Lung (tissue), 12 donors: ENCODE results near the gene ITGA11. TPM values are rescaled to one million over a fixed set of nuclear protein-coding genes. Genes with fewer than 3 reads are reported as not detected.

ENCODE experiments used
- ATAC-seq: fragments of 200-7000 bp; cut with Tn5 transposase; one replicate; pipeline ENCODE4 v1.9.1; 2020; ENCODE audit warnings: moderate number of reproducible peaks; ENCODE audit not compliant: insufficient read depth, low FRiP score
- DNase-seq, 3 donors: peaks; one replicate each; pipeline ENCODE4 v3.0.0-alpha.2; 2013 to 2017
- H3K27ac ChIP-seq, 2 donors: one replicate each; pipeline ENCODE4 v1.5.1; 2013; ENCODE audit warnings: mild to moderate bottlenecking in 2 of 2, moderate library complexity in 2 of 2, control low read depth in 1 of 2, inconsistent platforms in 1 of 2, low read depth in 1 of 2, low read length in 1 of 2
- H3K27me3 ChIP-seq, 3 donors: one replicate each; pipeline ENCODE4 v1.5.1; 2013; ENCODE audit warnings: low read length in 2 of 3; ENCODE audit not compliant: control insufficient read depth in 3 of 3, insufficient read depth in 3 of 3
- H3K36me3 ChIP-seq, 4 donors: one replicate each; pipeline ENCODE4 v1.5.1; 2013; ENCODE audit warnings: low read length in 4 of 4, mild to moderate bottlenecking in 1 of 4, moderate library complexity in 1 of 4; ENCODE audit not compliant: control insufficient read depth in 4 of 4, insufficient read depth in 4 of 4
- H3K4me1 ChIP-seq, 5 donors: one replicate each; pipeline ENCODE4 v1.5.1; 2013; ENCODE audit warnings: low read length in 5 of 5, mild to moderate bottlenecking in 2 of 5, moderate library complexity in 1 of 5; ENCODE audit not compliant: control insufficient read depth in 5 of 5, insufficient read depth in 5 of 5
- H3K4me3 ChIP-seq: one replicate; pipeline ENCODE4 v1.5.1; 2013; ENCODE audit warnings: mild to moderate bottlenecking, control low read depth, moderate library complexity
- H3K9ac ChIP-seq, 2 donors: one replicate each; pipeline ENCODE4 v1.5.1; 2013; ENCODE audit warnings: low read length in 2 of 2, control low read depth in 1 of 2; ENCODE audit not compliant: insufficient read depth in 1 of 2
- H3K9me3 ChIP-seq, 4 donors: one replicate each; pipeline ENCODE4 v1.5.1; 2013; ENCODE audit warnings: low read length in 3 of 4, mild to moderate bottlenecking in 1 of 4, moderate library complexity in 1 of 4; ENCODE audit not compliant: control insufficient read depth in 4 of 4, insufficient read depth in 3 of 4
- WGBS, 2 donors: extraction: QIAGEN DNeasy Blood & Tissue Kit; methylation state at CpG; one replicate each; pipeline ENCODE4 v1.1.7; 2013; 5-methylcytosine and 5-hydroxymethylcytosine counted together
- polyA plus RNA-seq, 2 donors: library from polyadenylated mRNA; stranded (reverse); fragments of 200-250 nt; gene quantifications; one replicate each; pipeline ENCODE4 v1.2.1, GENCODE V29; 2013
- total RNA-seq, 2 donors: library from RNA; depleted of rRNA in 1 of 2; stranded (reverse); fragments of >200 nt in 1 of 2; gene quantifications; one replicate each; pipeline ENCODE4 v1.2.1, GENCODE V29; 2014 to 2021
- TF ChIP-seq, protein P1 (sequence below): IDR thresholded peaks from 2 replicates; pipeline ENCODE4 v1.5.1; 2012; ENCODE audit warnings: mild to moderate bottlenecking; ENCODE audit errors: control extremely low read depth, extremely low read depth
- donor health status: control.
- donor health status: control.
- donor health status: Bipolar disorder and iron deficiency.
- donor health status: healthy.
- donor health status: DM: yes; HTN: yes; CAD: no.

Gene ITGA11
- total and polyA plus RNA-seq, 4 donors: 0.35 to 1.8 (median 1.0) TPM

DNA sequence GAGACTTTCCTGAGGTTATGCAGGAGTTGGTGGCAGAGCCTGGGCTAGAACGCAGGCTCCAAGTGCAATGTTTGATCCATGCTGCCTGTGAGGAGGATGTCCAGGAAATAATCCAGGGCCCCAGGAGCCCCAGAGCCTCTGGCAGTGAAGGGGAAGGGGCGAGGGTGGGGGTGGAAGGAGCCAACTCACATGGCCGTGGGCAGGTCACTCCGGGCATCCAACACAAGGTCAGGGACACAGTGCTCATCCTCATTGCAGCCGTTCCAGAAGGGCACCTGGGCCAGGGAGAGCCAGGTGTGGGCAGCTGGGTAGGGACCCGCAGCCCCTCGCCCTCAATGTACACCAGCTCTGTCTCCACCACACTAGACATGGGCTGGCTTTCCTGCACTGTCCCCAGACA, 110.7 kb downstream of the ITGA11 start:
- H3K36me3 ChIP-seq: no peaks in the 10 kb centered on the region
- H3K27me3 ChIP-seq: no peaks in the 10 kb centered on the region
- ATAC-seq: no peak
- H3K9ac ChIP-seq: no peak overlapping the region
- TF ChIP-seq, protein P1, sequence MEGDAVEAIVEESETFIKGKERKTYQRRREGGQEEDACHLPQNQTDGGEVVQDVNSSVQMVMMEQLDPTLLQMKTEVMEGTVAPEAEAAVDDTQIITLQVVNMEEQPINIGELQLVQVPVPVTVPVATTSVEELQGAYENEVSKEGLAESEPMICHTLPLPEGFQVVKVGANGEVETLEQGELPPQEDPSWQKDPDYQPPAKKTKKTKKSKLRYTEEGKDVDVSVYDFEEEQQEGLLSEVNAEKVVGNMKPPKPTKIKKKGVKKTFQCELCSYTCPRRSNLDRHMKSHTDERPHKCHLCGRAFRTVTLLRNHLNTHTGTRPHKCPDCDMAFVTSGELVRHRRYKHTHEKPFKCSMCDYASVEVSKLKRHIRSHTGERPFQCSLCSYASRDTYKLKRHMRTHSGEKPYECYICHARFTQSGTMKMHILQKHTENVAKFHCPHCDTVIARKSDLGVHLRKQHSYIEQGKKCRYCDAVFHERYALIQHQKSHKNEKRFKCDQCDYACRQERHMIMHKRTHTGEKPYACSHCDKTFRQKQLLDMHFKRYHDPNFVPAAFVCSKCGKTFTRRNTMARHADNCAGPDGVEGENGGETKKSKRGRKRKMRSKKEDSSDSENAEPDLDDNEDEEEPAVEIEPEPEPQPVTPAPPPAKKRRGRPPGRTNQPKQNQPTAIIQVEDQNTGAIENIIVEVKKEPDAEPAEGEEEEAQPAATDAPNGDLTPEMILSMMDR: no peak
- H3K27ac ChIP-seq: no peak overlapping the region
- H3K4me1 ChIP-seq: no peaks in the 10 kb centered on the region
- DNase-seq: no peak
- 85 to 89% methylated on average over 7 of the region's 7 CpGs for WGBS, 2 donors
- H3K4me3 ChIP-seq: no peak overlapping the region
- no peaks in the 10 kb centered on the region for H3K9me3 ChIP-seq

DNA sequence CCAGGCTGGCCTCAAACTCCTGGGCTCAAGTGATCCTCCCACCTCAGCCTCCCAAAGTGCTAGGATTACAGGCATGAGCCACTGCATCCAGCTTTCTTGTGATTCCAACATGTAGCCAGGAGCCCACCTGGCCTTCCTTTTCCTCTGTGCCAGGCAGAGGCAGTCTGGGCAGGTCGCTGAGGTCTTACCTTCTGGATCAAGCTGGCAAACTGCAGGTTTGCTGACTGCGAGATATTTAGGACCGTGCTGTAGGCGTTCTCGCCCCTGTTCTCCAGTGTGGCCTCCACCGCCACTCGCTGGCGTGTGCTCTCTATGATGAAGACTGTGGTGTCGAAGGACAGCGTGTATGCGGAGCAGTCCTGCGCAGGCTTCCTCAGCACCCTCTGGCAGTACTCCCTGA, 112.0 kb downstream of the ITGA11 start:
- ATAC-seq: no peak
- no peak overlapping the region for H3K9ac ChIP-seq
- no peaks in the 10 kb centered on the region for H3K27me3 ChIP-seq
- TF ChIP-seq, protein P1: no peak
- H3K4me1 ChIP-seq: no peaks in the 10 kb centered on the region
- no peak overlapping the region for H3K4me3 ChIP-seq
- H3K36me3 ChIP-seq: no peaks in the 10 kb centered on the region
- H3K27ac ChIP-seq: no peak overlapping the region
- DNase-seq: no peak
- WGBS, 2 donors: 96 to 98% methylated on average over 12 of the region's 12 CpGs
- H3K9me3 ChIP-seq: no peaks in the 10 kb centered on the region

DNA sequence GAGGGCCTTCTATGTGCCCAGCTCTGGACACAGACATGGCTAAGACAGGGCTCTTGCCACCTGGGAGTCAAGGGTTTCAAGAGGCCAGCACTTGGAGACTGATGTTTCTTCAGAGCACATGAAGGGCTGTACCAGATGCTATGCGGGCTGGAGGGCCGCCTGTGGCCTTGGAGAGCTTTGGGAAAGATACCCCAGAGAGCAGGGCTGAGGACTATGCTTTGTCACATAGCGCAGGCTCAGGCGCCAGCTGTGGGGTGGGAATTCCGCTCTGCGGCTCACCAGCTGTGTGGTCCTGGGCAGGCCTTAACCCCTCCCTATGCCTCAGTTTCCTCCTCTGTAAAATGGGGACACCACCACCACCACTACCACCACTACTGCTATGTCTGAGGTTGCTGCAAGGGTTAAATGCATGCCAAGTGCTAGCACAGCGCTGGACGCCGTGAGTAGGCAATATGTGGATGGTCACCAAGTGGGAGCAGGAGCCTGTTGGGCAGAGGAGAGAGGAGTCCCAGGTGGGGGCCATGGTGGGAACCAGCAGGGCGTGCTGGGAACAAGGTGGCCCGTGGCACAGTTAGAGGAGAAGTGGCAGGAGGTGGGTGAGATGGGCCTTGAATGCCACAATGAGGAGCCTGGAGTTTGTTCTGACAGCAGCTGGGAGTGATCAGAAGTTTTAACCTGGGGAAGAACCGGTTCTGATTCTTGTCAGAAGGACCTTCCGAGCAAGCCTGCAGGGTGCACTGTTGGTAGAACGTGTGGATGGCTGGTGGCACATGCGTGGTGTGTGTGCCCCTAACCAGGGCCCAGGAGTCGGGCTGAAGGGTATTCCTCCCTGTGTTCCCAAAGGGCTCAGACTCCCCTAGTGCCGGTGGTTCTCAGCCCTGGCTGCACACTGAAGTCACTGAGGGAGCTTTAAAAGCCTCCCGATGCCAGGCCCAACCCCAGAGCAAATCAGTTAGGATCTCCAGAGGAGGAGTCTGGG, 112.7 kb downstream of the ITGA11 start:
- TF ChIP-seq, protein P1: no peak
- H3K27me3 ChIP-seq: no peaks in the 10 kb centered on the region
- ATAC-seq (no peak), DNase-seq (no peak)
- no peak overlapping the region for H3K27ac ChIP-seq
- H3K36me3 ChIP-seq: no peaks in the 10 kb centered on the region
- no peak overlapping the region for H3K9ac ChIP-seq
- WGBS, 2 donors: 91 to 94% methylated on average over 18 of the region's 18 CpGs
- H3K4me1 ChIP-seq: no peaks in the 10 kb centered on the region
- H3K4me3 ChIP-seq: no peak overlapping the region
- H3K9me3 ChIP-seq: no peaks in the 10 kb centered on the region
